ENCODE results near the gene CCDC85A. TPM values are rescaled to one million over a fixed set of nuclear protein-coding genes. Genes with fewer than 3 reads are reported as not detected.

Gene CCDC85A
- total RNA-seq, 1 donor from 2014 or later, result not detected

DNA sequence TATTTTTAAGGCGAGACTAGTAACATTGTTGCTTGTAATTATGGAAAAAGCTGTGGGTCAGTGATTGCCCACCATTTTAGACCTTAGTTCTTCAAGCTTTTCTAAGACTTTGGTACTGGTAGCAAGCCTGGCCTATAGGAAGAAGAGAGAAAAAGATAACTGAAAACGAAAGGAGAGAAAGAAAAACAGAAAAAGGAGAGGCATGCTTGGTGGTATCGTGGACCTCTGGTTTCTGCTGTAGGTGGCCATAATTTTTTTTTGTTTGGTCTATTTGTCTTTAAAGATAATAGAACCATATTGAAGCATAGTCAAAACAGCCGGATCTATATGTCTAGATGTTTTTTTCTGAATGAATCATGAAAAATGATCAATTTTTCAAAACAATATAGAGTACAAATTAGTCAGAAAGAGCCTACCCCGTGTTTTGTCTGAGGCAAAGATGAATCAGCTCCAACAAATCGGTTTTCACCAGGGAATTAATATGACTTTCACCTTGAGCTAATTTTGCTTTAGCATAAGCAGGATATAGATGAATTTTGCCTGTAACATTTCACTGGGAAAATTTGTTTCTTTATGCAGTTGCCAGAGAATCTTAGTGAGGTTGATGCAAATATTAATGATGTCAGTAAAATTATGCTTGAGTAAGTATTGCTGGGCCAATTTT lies 45.7 kb downstream of the CCDC85A start:
- no peaks in the 10 kb centered on the region for H3K4me1 Mint-ChIP-seq (ENCODE audit: low read depth)
- intact Hi-C loops (cut with micrococcal nuclease), result no loop called here
- H3K4me3 Mint-ChIP-seq (ENCODE audit: low read depth), result no peak overlapping the region
- no peak for DNase-seq (ENCODE audit: low spot score)
- H3K27me3 Mint-ChIP-seq (ENCODE audit: low read depth), result no peaks in the 10 kb centered on the region
- no peaks in the 10 kb centered on the region for H3K36me3 Mint-ChIP-seq (ENCODE audit: low read depth)
- H3K9me3 Mint-ChIP-seq, result no peaks in the 10 kb centered on the region
- no peak overlapping the region for H3K27ac Mint-ChIP-seq

DNA sequence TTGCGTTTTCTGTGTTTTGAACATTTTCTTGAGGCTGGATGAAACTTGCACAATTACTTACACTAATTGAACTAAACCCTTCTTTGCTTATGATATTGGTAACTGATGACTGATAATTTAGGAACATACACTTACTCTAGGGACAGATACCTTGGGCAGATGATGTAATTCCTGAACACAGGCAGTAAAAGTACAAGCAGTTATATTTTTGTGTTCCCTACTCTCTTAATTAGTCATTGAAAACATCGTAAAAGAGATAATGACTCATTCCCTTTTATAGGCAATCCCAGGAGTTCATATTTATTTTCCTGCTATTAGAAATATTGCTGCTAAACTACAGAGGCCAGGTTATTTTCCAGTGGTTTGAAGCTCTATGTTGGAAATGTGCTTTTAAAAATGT lies 46.4 kb downstream of the CCDC85A start:
- no peaks in the 10 kb centered on the region for H3K36me3 Mint-ChIP-seq (ENCODE audit: low read depth)
- no peak overlapping the region for H3K4me3 Mint-ChIP-seq (ENCODE audit: low read depth)
- H3K4me1 Mint-ChIP-seq (ENCODE audit: low read depth), result no peaks in the 10 kb centered on the region
- intact Hi-C loops (cut with micrococcal nuclease), result no loop called here
- H3K27me3 Mint-ChIP-seq (ENCODE audit: low read depth), result no peaks in the 10 kb centered on the region
- no peaks in the 10 kb centered on the region for H3K9me3 Mint-ChIP-seq
- no peak overlapping the region for H3K27ac Mint-ChIP-seq
- DNase-seq (ENCODE audit: low spot score), result no peak

DNA sequence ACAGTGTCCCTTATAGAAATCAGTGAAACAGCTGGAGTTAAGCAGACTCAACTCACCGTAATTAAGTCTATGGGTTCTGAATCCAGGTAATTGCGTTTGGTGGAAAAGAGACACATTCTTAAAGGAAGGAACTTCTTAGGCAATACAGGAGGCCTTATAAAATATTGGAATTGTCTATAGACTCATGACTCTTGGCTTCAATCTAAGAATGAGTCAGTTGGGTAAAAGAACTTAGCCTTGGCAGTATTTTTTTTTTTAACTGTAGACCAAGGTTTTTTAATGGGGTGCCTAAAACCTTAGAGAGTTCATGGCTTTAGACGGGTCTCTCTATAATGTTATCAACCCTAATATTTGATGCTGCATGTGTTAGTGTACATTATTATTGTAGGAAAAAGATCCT lies 47.6 kb downstream of the CCDC85A start:
- Mint-ChIP-seq H3K27me3 (ENCODE audit: low read depth) (no peaks in the 10 kb centered on the region), H3K9me3 (no peaks in the 10 kb centered on the region), H3K27ac (no peak overlapping the region), H3K4me3 (ENCODE audit: low read depth) (no peak overlapping the region), H3K4me1 (ENCODE audit: low read depth) (no peaks in the 10 kb centered on the region), H3K36me3 (ENCODE audit: low read depth) (no peaks in the 10 kb centered on the region)
- intact Hi-C loops (cut with micrococcal nuclease), result no loop called here
- DNase-seq (ENCODE audit: low spot score), result no peak

GRCh38 chr2:56232912-56233311 lies 49.1 kb downstream of the CCDC85A start:
- intact Hi-C loops (cut with micrococcal nuclease), result no loop called here
- H3K27ac Mint-ChIP-seq, result no peak overlapping the region
- no peaks in the 10 kb centered on the region for H3K4me1 Mint-ChIP-seq (ENCODE audit: low read depth)
- no peaks in the 10 kb centered on the region for H3K27me3 Mint-ChIP-seq (ENCODE audit: low read depth)
- H3K4me3 Mint-ChIP-seq (ENCODE audit: low read depth), result no peak overlapping the region
- H3K9me3 Mint-ChIP-seq, result no peaks in the 10 kb centered on the region
- H3K36me3 Mint-ChIP-seq (ENCODE audit: low read depth), result no peaks in the 10 kb centered on the region
- no peak for DNase-seq (ENCODE audit: low spot score)

DNA sequence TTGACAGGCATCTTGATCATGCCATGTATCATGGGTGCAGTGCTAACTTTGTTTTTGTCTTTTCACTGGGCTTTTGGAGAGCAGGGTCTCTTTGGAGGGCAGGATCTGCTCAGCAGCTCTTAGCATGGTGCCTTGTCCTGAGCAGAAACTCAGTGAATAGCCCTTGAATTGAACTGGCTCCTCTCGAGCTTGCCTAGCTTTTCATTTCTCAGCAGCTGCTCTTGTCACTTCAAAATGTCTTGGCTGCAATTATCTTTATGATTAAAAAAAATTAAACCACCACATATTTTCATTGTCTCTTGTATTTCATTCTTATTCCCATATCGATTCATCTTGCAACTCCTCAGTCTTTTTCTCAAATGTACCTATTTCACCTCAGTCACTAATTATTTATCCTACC lies 50.5 kb downstream of the CCDC85A start:
- intact Hi-C loops (cut with micrococcal nuclease), result no loop called here
- H3K36me3 Mint-ChIP-seq (ENCODE audit: low read depth), result no peaks in the 10 kb centered on the region
- H3K27me3 Mint-ChIP-seq (ENCODE audit: low read depth), result no peaks in the 10 kb centered on the region

GRCh38 chr2:56239030-56239429 lies 55.2 kb downstream of the CCDC85A start:
- Mint-ChIP-seq H3K27ac (no peak overlapping the region), H3K9me3 (peaks cover 11% of the 10 kb centered on the region), H3K27me3 (ENCODE audit: low read depth) (no peaks in the 10 kb centered on the region), H3K4me1 (ENCODE audit: low read depth) (no peaks in the 10 kb centered on the region), H3K4me3 (ENCODE audit: low read depth) (no peak overlapping the region), H3K36me3 (ENCODE audit: low read depth) (no peaks in the 10 kb centered on the region)
- DNase-seq (ENCODE audit: low spot score), result no peak
- intact Hi-C loops (cut with micrococcal nuclease), result no loop called here

More for the DNA sequence above, 50.5 kb downstream of the CCDC85A start:
- H3K4me1 Mint-ChIP-seq (ENCODE audit: low read depth), result no peaks in the 10 kb centered on the region
- DNase-seq (ENCODE audit: low spot score), result no peak
- no peak overlapping the region for H3K27ac Mint-ChIP-seq
- H3K4me3 Mint-ChIP-seq (ENCODE audit: low read depth), result no peak overlapping the region
- no peaks in the 10 kb centered on the region for H3K9me3 Mint-ChIP-seq

- Mint-ChIP-seq H3K36me3 (ENCODE audit: low read depth) (no peaks in the 10 kb centered on the region), H3K9me3 (peaks cover 11% of the 10 kb centered on the region), H3K27me3 (ENCODE audit: low read depth) (no peaks in the 10 kb centered on the region), H3K4me1 (ENCODE audit: low read depth) (no peaks in the 10 kb centered on the region), H3K4me3 (ENCODE audit: low read depth) (no peak overlapping the region), H3K27ac (no peak overlapping the region)
- intact Hi-C loops (cut with micrococcal nuclease), result no loop called here
- no peak for DNase-seq (ENCODE audit: low spot score)
These were observed 55.6 kb downstream of the CCDC85A start for GRCh38 chr2:56239437-56239836.

DNA sequence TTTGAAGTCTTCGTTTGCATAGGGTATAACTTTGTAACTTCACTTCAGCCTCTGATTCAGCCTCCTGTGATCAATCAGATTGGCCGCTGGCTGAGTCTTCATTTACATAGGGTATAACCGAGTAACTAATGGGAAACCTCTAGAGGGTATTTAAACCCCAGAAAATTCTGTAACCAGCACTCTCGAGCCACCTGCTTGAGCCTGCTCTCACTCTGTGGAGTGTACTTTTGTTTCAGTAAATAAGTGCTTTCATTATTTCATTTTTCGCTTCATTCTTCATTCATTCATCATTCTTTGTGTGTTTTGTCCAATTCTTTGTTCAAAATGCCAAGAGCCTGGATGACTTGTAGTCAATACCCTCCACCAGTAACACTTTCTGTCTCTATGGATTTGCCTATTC lies 56.4 kb downstream of the CCDC85A start:
- DNase-seq (ENCODE audit: low spot score), result no peak
- H3K4me3 Mint-ChIP-seq (ENCODE audit: low read depth), result no peak overlapping the region
- intact Hi-C loops (cut with micrococcal nuclease), result no loop called here
- no peaks in the 10 kb centered on the region for H3K36me3 Mint-ChIP-seq (ENCODE audit: low read depth)
- no peaks in the 10 kb centered on the region for H3K4me1 Mint-ChIP-seq (ENCODE audit: low read depth)
- H3K27me3 Mint-ChIP-seq (ENCODE audit: low read depth), result no peaks in the 10 kb centered on the region
- H3K27ac Mint-ChIP-seq, result no peak overlapping the region
- peaks cover 11% of the 10 kb centered on the region for H3K9me3 Mint-ChIP-seq

GRCh38 chr2:56244506-56244905 lies 60.7 kb downstream of the CCDC85A start:
- H3K36me3 Mint-ChIP-seq (ENCODE audit: low read depth), result no peaks in the 10 kb centered on the region
- no peak overlapping the region for H3K27ac Mint-ChIP-seq
- H3K4me3 Mint-ChIP-seq (ENCODE audit: low read depth), result no peak overlapping the region
- intact Hi-C loops (cut with micrococcal nuclease), result no loop called here
- DNase-seq (ENCODE audit: low spot score), result no peak
- H3K9me3 Mint-ChIP-seq, result peaks cover 11% of the 10 kb centered on the region
- H3K27me3 Mint-ChIP-seq (ENCODE audit: low read depth), result no peaks in the 10 kb centered on the region
- no peaks in the 10 kb centered on the region for H3K4me1 Mint-ChIP-seq (ENCODE audit: low read depth)

- intact Hi-C loops (cut with micrococcal nuclease), result no loop called here
- Mint-ChIP-seq H3K9me3 (peaks cover 11% of the 10 kb centered on the region), H3K4me1 (ENCODE audit: low read depth) (no peaks in the 10 kb centered on the region), H3K36me3 (ENCODE audit: low read depth) (no peaks in the 10 kb centered on the region), H3K27ac (no peak overlapping the region), H3K4me3 (ENCODE audit: low read depth) (no peak overlapping the region), H3K27me3 (ENCODE audit: low read depth) (no peaks in the 10 kb centered on the region)
- DNase-seq (ENCODE audit: low spot score), result no peak
These were observed 61.2 kb downstream of the CCDC85A start for GRCh38 chr2:56244911-56245530.

DNA sequence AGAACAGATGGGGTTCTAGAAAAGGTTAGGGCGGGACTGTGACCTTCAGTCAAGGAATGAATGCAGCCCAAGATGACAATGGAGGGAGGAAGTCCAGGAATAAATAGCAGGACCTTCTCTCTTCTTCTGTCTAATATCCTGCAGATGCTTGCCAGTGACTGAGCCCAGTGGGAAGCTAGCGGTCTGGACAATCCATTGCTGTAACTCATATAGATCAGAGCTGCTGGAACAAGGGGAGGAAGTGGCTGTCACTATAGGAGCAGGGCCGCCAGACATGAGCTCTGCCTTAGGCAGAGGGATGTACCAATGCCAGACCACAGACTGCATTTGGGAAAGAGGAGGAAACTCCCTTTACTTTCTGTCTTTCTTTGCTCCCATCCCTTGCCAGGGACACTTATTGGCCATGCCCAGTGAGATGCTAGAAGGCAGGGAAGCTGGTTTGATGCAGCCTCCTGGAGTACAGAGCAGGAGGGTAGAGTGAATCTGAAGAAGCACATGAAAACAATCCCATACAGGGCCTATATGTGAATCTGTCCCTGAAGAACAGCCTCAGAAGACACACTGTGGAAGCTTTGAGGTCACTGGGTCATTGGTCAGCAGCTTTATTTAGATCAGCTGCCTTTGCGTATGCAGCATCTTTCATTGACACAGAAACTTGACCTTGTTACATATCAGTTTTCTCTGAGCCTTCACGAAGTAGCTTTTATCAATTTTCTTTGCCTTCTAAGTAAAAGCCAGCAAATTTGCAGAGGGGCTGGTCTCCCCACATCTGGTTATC lies 65.4 kb downstream of the CCDC85A start:
- no peaks in the 10 kb centered on the region for H3K27me3 Mint-ChIP-seq (ENCODE audit: low read depth)
- H3K9me3 Mint-ChIP-seq, result no peaks in the 10 kb centered on the region
- intact Hi-C loops (cut with micrococcal nuclease), result no loop called here
- H3K36me3 Mint-ChIP-seq (ENCODE audit: low read depth), result no peaks in the 10 kb centered on the region
- no peaks in the 10 kb centered on the region for H3K4me1 Mint-ChIP-seq (ENCODE audit: low read depth)
- no peak for DNase-seq (ENCODE audit: low spot score)
- no peak overlapping the region for H3K4me3 Mint-ChIP-seq (ENCODE audit: low read depth)
- no peak overlapping the region for H3K27ac Mint-ChIP-seq

GRCh38 chr2:56250153-56250729 lies 66.5 kb downstream of the CCDC85A start:
- Mint-ChIP-seq H3K9me3 (no peaks in the 10 kb centered on the region), H3K36me3 (ENCODE audit: low read depth) (no peaks in the 10 kb centered on the region), H3K4me3 (ENCODE audit: low read depth) (no peak overlapping the region), H3K27me3 (ENCODE audit: low read depth) (no peaks in the 10 kb centered on the region), H3K4me1 (ENCODE audit: low read depth) (no peaks in the 10 kb centered on the region), H3K27ac (no peak overlapping the region)
- no peak for DNase-seq (ENCODE audit: low spot score)
- intact Hi-C loops (cut with micrococcal nuclease), result no loop called here

DNA sequence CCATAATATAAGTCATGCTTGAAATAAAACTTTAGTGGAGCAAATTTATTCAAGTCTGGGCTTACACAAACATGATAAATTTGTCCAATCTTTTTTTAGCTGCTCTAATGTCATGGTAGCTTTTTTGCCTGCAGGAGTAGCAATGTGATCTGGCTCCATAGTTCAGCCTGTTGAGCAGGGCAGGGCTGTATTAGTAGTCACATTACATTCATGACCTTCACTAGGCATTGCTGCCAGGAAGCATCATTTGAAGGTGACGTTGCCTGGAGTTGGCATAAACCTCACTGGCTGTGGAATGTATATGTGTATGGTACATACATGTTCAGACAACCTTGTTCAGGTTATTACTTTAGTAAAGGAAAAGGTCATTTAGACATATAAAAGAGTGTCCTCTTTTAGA lies 76.6 kb downstream of the CCDC85A start:
- intact Hi-C loops (cut with micrococcal nuclease), result no loop called here
- Mint-ChIP-seq H3K4me1 (ENCODE audit: low read depth) (no peaks in the 10 kb centered on the region), H3K27me3 (ENCODE audit: low read depth) (no peaks in the 10 kb centered on the region), H3K4me3 (ENCODE audit: low read depth) (no peak overlapping the region), H3K27ac (no peak overlapping the region), H3K36me3 (ENCODE audit: low read depth) (no peaks in the 10 kb centered on the region), H3K9me3 (no peaks in the 10 kb centered on the region)
- no peak for DNase-seq (ENCODE audit: low spot score)
